GM12875 (cell line): Measurements from ENCODE around the gene ARHGEF38.

Source experiments
- H3K4me3 ChIP-seq: one replicate; pipeline ENCODE4 v1.5.1; 2011; ENCODE audit warnings: low read depth, low read length, control low read depth
- TF ChIP-seq, protein P1 (sequence below): IDR thresholded peaks from 2 replicates; pipeline ENCODE4 v1.5.1; 2011; ENCODE audit warnings: low read depth, mild to moderate bottlenecking, control low read depth, inconsistent platforms, low read length, moderate library complexity, borderline replicate concordance; ENCODE audit not compliant: insufficient read depth

Gene ARHGEF38, protein sequence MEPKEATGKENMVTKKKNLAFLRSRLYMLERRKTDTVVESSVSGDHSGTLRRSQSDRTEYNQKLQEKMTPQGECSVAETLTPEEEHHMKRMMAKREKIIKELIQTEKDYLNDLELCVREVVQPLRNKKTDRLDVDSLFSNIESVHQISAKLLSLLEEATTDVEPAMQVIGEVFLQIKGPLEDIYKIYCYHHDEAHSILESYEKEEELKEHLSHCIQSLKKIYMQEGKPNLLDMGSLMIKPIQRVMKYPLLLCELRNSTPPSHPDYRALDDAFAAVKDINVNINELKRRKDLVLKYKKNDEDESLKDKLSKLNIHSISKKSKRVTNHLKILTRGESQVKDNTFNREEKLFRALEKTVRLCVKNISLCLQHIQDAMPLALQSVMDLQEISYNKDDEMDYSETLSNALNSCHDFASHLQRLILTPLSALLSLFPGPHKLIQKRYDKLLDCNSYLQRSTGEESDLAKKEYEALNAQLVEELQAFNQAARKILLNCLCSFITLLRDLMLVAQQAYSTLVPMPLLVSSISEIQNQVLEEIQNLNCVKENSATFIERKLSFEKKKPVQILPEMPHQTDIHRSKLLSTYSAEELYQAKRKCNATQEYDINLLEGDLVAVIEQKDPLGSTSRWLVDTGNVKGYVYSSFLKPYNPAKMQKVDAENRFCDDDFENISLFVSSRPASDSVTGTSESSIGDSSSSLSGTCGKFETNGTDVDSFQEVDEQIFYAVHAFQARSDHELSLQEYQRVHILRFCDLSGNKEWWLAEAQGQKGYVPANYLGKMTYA

DNA sequence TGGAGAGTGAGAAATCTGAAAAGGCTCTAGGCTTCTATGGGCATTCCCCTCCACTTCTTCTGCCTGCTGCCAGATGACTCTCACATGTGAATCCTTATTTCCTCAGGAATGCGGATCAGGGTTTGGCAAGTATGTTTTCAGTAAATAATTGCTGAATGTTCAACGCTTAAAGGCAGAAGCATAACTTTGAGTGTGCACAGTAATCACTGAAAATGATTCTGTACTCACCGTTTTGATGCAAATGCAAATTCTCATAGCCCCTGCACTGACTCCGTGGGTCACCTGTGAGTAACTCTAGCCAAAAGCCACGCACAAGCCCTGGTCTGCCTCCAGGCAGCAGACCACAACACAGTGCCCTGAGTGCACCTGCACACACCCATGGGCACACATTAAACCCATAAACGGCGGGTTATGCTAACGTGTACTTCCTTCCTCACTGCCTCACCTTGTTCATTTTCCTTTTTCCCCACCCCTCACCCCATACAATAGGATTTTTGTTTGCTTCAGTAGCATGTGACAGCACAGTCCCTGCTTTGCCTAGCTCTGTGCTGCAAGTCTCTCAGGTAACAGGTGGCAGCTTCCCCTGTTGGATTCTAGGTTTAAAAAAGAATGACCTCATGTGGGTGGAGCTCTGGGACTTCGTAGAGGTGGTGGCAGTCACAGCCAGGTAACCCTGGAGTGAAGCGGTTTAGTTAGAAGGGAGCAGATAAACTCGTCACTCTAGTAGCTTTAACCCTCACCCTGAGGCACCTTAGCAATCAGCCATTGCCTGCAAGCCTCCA is at the start of gene ARHGEF38:
TSS of gene ARHGEF38 (plus strand) at position 656 of the 782 bp plus-strand sequence. CDS start 146 bp downstream, outside the sequence.
- H3K4me3 ChIP-seq: no peak within 1 kb of the TSS
- TF ChIP-seq, protein P1, sequence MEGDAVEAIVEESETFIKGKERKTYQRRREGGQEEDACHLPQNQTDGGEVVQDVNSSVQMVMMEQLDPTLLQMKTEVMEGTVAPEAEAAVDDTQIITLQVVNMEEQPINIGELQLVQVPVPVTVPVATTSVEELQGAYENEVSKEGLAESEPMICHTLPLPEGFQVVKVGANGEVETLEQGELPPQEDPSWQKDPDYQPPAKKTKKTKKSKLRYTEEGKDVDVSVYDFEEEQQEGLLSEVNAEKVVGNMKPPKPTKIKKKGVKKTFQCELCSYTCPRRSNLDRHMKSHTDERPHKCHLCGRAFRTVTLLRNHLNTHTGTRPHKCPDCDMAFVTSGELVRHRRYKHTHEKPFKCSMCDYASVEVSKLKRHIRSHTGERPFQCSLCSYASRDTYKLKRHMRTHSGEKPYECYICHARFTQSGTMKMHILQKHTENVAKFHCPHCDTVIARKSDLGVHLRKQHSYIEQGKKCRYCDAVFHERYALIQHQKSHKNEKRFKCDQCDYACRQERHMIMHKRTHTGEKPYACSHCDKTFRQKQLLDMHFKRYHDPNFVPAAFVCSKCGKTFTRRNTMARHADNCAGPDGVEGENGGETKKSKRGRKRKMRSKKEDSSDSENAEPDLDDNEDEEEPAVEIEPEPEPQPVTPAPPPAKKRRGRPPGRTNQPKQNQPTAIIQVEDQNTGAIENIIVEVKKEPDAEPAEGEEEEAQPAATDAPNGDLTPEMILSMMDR: no peak

DNA sequence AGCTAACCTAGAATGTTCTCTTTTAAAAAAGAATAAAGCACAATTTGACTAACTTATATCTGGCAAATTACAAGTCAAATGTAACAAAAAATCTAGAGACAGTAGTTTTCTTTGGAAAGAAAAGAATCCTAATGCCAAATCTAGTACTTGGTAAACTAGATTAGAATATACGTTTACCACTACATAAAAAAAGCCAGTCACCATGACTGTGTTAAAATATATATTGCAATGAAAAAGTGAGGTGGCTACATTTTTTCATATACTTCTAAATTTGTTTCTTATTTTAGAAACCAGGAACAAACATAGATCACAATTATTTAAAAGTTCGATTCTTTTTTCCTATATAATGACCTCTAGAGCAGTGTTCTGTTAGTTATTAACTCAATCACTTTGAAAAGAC is 48.9 kb upstream of the ARHGEF38 start:
- TF ChIP-seq, protein P1: no peak

DNA sequence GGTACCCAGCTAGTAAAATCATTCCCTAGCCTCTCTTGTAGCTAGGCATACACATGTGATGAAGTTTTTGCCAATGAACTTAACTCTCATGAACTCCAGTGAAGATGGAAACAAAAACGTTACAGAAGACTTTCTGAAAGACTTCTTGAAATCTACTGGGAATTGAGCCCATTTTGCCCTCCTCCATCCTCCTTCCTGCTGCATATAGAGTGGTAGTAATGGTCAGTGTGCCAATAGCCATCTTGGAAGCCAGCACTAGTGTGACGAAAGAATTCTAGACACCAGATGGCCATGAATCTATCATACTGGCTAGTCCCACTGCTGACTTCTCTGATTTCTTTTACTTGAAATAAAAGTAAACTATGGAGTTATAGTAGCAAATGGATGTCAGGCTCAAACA is 47.7 kb upstream of the ARHGEF38 start:
- TF ChIP-seq, protein P1: no peak
- no peak overlapping the region for H3K4me3 ChIP-seq

More for the DNA sequence above, 48.9 kb upstream of the ARHGEF38 start:
- H3K4me3 ChIP-seq: no peak overlapping the region

DNA sequence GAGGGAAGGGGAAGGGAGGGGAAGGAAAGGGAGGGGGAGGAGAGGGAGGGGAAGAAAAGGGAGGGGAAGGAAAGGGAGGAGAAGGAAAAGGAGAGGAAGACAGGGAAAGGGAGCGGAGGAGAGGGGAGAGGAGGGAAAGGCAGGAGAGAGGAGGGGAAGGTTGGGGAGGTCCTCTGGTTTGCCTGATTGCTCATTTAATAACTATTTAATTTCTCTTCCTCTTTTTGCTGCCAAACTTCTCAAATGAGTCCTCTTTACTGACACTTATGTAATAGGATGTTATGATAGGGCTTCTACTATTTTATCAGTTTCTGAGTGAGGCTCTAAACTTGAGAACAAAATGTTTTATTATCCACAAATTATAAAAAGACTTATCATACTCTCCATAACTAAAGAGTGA is 43.1 kb upstream of the ARHGEF38 start:
- no peak overlapping the region for H3K4me3 ChIP-seq
- TF ChIP-seq, protein P1: no peak

DNA sequence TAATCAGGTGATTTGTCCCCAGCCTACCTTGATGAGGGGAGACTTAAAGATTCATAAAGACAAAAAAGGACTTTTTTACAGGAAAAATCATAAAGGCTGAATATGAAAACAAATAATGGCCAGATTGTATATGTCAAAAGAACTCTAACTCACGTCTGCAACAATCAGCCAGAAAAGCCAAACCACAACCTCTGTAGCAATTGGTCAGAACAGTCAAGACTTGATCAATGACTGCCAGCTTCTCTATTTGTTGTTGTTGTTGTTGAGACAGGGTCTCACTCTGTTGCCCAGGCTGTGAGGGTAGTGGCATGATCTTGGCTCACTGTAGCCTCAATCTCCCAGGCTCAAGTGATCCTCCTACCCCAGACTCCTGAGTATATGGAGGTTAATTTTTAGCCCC is 42.7 kb upstream of the ARHGEF38 start:
- no peak overlapping the region for H3K4me3 ChIP-seq
- TF ChIP-seq, protein P1: no peak

DNA sequence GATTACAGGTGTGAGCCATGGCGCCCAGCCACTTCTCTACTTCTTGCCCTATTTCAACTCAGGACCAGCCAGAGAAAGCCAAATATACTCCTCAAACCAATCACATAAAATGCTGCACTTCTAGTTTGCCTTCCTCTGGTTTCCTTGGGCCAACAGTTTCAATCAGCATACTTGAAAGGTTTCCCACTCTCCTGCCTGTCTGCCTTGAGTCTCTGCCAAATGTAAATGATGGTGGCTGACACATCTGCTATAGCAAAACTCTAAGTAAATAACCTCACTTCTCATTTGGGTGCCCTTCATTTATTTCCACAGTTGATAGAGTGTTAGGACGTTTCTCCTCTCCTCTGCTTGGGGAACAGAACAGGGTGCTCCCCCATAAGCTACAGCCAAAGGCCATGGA is 42.2 kb upstream of the ARHGEF38 start:
- H3K4me3 ChIP-seq: no peak overlapping the region
- TF ChIP-seq, protein P1: no peak
